CD4-positive, alpha-beta T cell treated with Interleukin-1 beta for 1 hour (primary cell): ENCODE data around the gene GPR158.

Experiments used
- DNase-seq, 2 donors: peaks; one replicate each; pipeline ENCODE4 v3.0.0-alpha.2; 2020 to 2022

Gene GPR158

DNA sequence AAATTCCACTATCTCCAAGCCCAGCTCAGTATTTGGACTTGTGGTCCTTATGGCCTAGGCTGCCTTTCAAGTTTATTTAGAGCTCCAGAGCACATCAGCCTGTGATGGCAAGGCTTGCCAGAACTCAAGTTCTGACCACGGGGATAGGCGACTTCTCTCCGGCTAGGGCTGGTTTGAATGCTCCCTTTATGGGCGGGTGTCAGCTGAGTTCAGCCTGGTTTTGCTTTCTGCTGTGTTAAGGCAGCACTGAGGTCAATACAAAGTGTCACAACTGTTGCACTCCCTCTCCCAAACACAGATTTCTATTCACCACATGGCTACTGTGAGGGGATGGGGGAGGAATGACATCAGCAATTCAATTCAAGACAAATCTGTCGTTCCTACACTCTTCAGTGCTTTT lies 441.1 kb downstream of the GPR158 start:
- no peak for DNase-seq

DNA sequence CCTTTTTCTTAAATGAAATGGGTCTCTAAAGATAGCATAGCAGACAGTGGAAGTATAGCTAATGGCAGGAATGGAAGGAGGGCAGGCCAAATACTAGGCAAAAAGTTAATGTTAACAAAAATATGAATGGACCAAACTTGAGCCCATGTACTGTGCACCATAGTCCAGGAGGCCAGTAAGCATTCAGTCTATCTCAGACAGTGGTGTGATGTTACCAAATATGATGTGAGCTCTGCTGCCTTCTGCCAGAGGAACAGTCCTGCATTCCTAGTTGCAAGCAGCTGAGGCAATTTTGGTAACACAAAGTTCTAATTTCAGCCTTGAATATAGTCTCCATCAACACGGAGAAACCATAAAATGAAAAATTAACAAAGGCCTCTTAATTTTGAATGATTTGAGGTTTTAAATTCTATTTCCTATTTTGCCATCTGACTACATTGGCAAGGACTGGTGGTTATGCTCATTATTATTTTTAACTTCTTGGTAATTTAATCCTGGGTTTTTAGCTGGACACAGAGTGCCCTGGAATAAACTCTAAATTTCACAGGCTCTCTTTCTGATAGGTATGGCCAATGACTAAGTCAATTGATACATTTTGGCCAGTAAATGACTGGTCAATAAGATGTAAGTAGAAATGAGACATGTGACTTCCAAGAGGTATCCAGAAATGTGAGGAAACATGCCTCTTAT lies 442.2 kb downstream of the GPR158 start:
- DNase-seq, result no peak

DNA sequence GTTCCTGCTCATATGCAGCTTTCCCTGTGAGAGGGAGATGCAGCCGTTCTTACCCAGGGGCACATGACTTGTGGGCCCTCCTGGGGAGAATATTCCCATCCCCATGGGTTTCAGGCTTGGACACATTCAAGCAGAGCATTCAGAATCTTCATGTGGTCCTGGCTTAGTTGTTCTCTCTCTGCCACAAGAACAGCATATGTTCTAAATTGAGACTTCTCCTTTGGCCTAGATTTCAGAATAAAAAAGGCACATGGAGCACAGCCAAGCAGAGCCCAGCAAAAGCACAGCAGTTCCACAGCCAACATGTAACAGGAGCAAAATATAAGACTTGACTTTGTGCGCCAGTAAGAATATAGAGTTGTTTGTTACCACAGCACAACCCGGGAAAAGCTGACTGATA lies 452.8 kb downstream of the GPR158 start:
- DNase-seq, result no peak

DNA sequence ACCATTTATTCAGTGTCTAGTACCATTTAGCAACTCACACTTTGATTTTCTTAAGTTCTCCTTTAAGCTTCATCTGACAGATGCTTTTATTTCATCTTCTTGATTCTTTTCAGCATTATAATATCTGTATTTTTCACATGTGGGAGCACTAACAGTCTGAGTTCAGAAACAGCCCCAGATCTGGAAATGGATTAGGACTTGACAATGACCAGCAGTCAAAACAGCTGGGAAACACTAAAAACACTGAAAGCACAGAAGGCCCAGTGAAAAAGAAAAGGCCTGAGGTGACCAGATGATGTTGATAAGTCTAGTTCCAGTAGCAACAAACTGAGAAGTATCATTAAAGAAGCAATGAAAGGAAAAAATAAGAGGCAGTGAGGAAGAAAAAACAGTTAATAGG lies 454.5 kb downstream of the GPR158 start:
- DNase-seq, result no peak

DNA sequence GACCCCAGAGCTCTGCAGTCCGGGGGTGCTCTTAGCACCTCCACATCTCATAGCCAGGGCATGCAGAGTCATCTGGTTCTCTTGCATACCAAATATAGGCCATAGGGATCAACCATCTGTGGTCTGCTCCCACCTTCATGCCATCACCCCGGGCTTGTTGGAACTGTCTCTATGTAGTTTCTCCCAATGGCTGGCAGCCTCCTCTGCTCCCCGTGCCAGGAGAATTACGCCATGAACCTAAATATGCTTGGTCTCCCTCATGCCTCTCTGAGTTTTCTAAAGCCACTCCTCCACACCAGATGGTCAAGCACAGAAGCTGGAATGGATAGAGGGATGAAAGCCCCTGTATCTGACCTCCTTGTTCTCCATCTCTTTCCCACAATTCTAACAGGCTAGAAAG lies 456.7 kb downstream of the GPR158 start:
- no peak for DNase-seq

DNA sequence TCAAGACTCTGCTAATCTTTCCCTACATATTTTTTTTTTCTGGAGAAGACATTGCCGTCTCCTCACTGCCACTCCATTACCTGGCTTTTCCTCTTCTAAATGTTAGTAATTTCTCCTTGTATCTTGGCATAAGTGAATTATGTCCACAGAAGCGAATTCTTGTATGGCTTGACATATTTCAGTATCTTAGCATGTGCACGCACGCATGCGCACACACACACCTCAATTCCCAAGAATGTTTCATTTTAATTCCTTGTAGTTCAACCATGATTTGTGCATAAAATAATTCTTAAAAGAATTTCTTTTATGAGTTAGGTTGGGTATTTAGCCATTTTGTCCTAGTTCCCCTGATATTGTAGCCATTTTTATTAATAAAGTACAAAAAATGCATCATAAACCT lies 458.0 kb downstream of the GPR158 start:
- no peak for DNase-seq

DNA sequence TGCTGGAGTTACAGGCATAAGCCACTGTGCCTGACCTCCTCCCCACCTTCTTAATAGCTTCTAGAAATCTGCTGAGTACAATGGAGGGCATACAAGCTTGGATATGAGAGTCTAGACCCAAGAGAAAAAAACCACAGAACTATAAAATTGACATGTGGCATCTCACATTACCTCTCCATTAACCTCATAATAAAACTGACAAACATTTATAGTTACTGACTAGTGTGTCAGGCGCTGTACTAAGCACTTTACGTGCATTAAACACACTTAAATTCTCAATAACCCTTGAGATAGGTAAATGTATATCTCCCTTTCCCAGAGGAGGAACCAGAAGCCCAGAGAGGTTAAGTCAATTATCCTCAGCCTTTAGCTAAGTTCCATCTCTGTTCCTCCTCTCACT lies 458.7 kb downstream of the GPR158 start:
- DNase-seq, result no peak

DNA sequence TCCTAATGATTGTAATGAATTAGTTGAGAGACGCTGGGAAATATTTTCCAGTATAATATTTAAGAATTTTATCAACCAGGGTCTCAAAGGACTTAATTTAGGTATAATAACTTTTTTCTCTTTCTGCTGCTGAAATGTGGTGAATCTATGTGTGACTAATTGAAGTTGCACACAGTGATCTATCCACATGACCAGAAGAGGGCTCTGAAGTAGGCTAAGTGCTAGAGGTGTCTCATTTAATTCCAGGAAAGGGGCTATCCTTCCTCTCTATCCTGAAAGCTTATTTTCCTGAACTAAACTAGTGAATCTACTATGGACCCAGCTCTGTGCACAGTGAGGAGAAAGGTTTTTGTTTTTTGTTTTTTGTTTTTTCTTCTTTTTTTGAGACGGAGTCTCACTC lies 464.8 kb downstream of the GPR158 start:
- DNase-seq, result no peak

DNA sequence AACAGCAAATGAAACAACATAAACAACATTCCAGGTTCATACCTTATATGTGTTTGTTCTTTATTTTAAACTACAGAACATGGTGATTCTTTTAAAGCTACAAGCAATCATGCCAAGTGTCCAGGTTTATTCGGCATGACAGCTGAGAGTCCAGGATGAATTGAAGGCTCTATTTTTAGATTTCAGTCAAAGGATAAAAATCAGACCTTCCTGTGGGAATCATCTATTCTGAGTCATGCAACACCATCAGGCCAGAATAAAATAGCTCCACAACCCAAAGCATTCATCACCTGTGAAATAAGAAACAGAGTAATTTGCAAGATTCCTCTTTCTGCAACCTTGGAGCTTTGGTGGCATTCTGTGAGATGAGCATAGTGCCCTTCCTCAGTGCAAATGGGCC lies 466.8 kb downstream of the GPR158 start:
- DNase-seq, result no peak

DNA sequence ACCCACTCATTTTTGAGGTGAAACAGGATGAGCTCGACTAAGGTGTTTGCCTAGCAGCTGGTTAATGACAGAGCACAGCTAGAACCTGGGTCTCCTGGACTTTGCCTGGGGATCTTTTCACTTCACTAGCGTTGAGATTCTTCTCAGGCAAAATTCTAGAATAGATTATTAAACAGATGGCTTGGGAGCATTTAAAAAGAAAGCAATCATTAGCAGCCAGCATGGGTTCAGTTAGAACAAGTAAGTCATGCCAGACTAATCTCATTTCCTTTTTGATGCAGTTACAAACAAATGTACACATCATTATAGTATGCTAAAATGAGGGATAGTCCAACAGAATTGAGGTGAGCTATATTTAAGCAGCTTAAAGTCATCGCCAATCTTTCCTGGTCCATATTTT lies 467.9 kb downstream of the GPR158 start:
- no peak for DNase-seq

DNA sequence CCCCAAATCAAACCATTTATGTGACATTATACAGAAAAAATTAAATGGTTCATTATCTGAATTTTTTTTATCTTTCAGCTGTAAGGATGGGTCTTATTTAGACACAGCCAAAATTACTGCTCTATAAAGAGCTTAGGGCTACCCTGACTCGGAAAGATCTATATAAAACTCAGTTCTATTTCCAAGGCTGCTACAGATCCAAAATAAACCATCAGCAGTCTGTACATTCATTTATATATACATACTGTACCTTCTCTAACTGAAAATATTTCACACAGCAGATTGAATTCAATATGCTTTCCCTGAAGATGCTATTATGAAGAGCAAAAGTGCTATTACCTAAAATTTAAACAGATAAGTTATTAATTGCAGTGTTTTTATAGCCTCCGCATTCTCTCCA lies 471.6 kb downstream of the GPR158 start:
- DNase-seq, result no peak

DNA sequence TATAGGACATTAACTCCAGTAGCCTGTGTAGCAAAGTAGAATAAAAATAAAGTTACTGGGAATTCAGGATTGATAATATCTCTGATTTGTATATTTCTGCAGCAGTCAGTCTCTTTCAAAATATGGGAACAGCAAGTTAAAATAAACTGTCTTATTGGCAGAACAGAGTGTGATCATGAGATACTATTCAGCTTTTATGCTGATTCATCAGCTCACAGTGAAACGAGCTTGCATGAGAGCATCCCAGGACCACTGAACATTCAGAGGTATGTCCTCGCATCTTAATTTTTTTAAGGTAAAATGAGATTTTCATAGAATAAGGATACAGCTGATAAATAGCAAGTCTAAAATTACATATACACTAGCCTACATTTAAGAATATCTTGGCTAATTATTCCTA lies 476.7 kb downstream of the GPR158 start:
- DNase-seq, result no peak
